HepG2 (cell line): ENCODE measurements around the gene AFAP1.

Source experiments
- EED ChIP-seq: sonication (generic); formaldehyde crosslinking; IDR thresholded peaks from 2 replicates; pipeline ENCODE4 v1.5.0; 2020; ENCODE audit warnings: mild to moderate bottlenecking, missing genetic modification reagents
- NFKB2 ChIP-seq: sonication (generic); formaldehyde crosslinking; IDR thresholded peaks from 2 replicates; pipeline ENCODE4 v1.4.0; 2020; ENCODE audit warnings: missing genetic modification reagents, borderline replicate concordance
- PRPF4 ChIP-seq: fragments of 200-400 bp; formaldehyde crosslinking; IDR thresholded peaks from 2 replicates; pipeline ENCODE4 v1.6.1; 2016; ENCODE audit warnings: low read length, low read depth; ENCODE audit not compliant: poor library complexity, severe bottlenecking
- ZFP37 ChIP-seq: sonication (generic); formaldehyde crosslinking; IDR thresholded peaks from 2 replicates; pipeline ENCODE4 v1.4.0; 2020; ENCODE audit warnings: missing genetic modification reagents, borderline replicate concordance
- ZSCAN9 ChIP-seq: IDR thresholded peaks from 2 replicates; pipeline ENCODE4 v1.6.1; 2016; ENCODE audit warnings: borderline replicate concordance
- TF ChIP-seq, protein P1 (sequence below): sonication (generic); formaldehyde crosslinking; IDR thresholded peaks from 2 replicates; pipeline ENCODE4 v1.5.1; 2020; ENCODE audit warnings: mild to moderate bottlenecking, missing genetic modification reagents

DNA sequence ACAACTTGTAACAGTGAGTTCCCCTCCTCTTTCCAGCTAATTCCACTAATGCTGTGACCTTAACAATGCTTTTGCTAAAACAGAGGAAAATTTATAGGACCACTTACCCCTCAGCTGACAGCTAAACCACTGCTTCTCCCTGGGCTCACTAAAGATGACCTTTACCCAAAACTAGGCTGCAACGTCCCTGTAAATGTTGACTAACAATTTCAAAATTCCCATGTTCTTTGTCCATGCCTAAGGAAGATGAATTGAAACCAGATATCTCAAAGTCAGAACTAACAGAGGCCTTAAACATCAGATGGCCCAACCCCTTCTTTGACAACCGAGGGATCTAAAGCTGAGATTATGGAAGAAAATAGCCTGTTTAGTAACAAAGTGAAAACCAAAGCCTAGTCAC, 32.5 kb downstream of the AFAP1 start:
- TF ChIP-seq, protein P1, sequence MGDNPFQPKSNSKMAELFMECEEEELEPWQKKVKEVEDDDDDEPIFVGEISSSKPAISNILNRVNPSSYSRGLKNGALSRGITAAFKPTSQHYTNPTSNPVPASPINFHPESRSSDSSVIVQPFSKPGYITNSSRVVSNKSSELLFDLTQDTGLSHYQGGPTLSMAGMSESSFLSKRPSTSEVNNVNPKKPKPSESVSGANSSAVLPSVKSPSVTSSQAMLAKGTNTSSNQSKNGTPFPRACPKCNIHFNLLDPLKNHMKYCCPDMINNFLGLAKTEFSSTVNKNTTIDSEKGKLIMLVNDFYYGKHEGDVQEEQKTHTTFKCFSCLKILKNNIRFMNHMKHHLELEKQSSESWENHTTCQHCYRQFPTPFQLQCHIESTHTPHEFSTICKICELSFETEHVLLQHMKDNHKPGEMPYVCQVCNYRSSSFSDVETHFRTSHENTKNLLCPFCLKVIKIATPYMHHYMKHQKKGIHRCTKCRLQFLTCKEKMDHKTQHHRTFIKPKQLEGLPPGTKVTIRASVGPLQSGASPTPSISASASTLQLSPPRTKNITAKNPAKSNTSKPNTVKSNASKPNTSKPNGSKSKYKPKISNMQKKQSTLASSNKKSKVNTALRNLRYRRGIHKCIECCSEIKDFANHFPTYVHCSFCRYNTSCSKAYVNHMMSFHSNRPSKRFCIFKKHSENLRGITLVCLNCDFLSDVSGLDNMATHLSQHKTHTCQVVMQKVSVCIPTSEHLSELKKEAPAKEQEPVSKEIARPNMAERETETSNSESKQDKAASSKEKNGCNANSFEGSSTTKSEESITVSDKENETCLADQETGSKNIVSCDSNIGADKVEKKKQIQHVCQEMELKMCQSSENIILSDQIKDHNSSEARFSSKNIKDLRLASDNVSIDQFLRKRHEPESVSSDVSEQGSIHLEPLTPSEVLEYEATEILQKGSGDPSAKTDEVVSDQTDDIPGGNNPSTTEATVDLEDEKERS (CRISPR knock-in tag) = no peak
- TF ChIP-seq ZFP37 (no peak), ZSCAN9 (no peak), PRPF4 (no peak), NFKB2 (CRISPR knock-in tag) (no peak), EED (CRISPR knock-in tag) (no peak)
